Measurements from ENCODE around the gene BMP5. TPM values are rescaled to one million over a fixed set of nuclear protein-coding genes. Genes with fewer than 3 reads are reported as not detected.

Gene BMP5
- total and polyA plus RNA-seq, 9 donors = 0.01 TPM; not detected in 8

GRCh38 chr6:55826941-55827340, 48.4 kb downstream of the BMP5 start:
- WGBS, 3 donors = 89 to 92% (median 92%) methylated on average over 1 of the region's 1 CpG
- no peak overlapping the region for H3K27ac ChIP-seq
- TF ChIP-seq POLR2A (IDR thresholded peaks at IDR 0.05) = no peak
- TF ChIP-seq EP300 (IDR thresholded peaks at IDR 0.05) = no peak
- no peaks in the 10 kb centered on the region for H3K36me3 ChIP-seq
- intact Hi-C loops (cut with DNase I) = no loop called here
- no peaks in the 10 kb centered on the region for H3K9me3 ChIP-seq
- no peak for DNase-seq
- no peak overlapping the region for H3K4me3 ChIP-seq
- no peaks in the 10 kb centered on the region for H3K4me1 ChIP-seq (ENCODE audit: insufficient read depth)
- no peaks in the 10 kb centered on the region for H3K27me3 ChIP-seq

- Histone ChIP-seq H3K36me3 (no peaks in the 10 kb centered on the region), H3K4me1 (ENCODE audit: insufficient read depth) (no peaks in the 10 kb centered on the region), H3K9me3 (no peaks in the 10 kb centered on the region), H3K27me3 (no peaks in the 10 kb centered on the region), H3K4me3 (no peak overlapping the region), H3K27ac (no peak overlapping the region)
- intact Hi-C loops (cut with DNase I) = no loop called here
- TF ChIP-seq EP300 (IDR thresholded peaks at IDR 0.05) (no peak), CTCF (IDR thresholded peaks at IDR 0.05) (no peak), POLR2A (IDR thresholded peaks at IDR 0.05) (no peak)
- DNase-seq = no peak
These were observed 49.9 kb downstream of the BMP5 start for GRCh38 chr6:55825402-55826051.

DNA sequence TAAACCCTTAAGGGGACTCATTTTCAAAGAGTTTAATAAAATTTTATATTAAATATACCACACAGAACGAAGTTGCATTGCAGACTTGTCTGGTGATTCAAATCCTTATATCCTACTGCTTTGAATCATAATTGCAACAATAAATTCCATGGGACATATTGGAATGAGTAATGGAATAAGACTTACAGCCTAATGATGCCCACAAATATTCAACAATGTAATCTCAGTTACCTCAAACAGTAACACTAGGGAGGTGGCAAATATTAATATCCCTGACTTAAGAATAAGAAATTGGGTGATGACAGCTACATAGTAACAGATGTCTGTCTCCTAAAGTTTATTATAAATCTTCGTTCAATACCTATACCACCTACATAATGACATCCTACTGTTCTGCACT, 52.6 kb downstream of the BMP5 start:
- TF ChIP-seq POLR2A (IDR thresholded peaks at IDR 0.05) (no peak), EP300 (IDR thresholded peaks at IDR 0.05) (no peak), CTCF (IDR thresholded peaks at IDR 0.05) (no peak)
- no peaks in the 10 kb centered on the region for H3K9me3 ChIP-seq
- H3K4me1 ChIP-seq (ENCODE audit: insufficient read depth) = no peaks in the 10 kb centered on the region
- H3K27me3 ChIP-seq = no peaks in the 10 kb centered on the region
- DNase-seq = no peak
- 84 to 94% (median 88%) methylated on average over 2 of the region's 2 CpGs for WGBS, 3 donors
- H3K27ac ChIP-seq = no peak overlapping the region
- no peaks in the 10 kb centered on the region for H3K36me3 ChIP-seq
- intact Hi-C loops (cut with DNase I) = no loop called here
- H3K4me3 ChIP-seq = no peak overlapping the region

GRCh38 chr6:55822005-55822404, 53.4 kb downstream of the BMP5 start:
- Histone ChIP-seq H3K4me3 (no peak overlapping the region), H3K36me3 (no peaks in the 10 kb centered on the region), H3K27ac (no peak overlapping the region), H3K4me1 (ENCODE audit: insufficient read depth) (no peaks in the 10 kb centered on the region), H3K27me3 (no peaks in the 10 kb centered on the region), H3K9me3 (no peaks in the 10 kb centered on the region)
- intact Hi-C loops (cut with DNase I) = no loop called here
- 35 to 84% (median 54%) methylated on average over 2 of the region's 2 CpGs for WGBS, 3 donors
- DNase-seq = no peak
- no peak for TF ChIP-seq EP300 (IDR thresholded peaks at IDR 0.05)
- no peak for TF ChIP-seq CTCF (IDR thresholded peaks at IDR 0.05)
- no peak for TF ChIP-seq POLR2A (IDR thresholded peaks at IDR 0.05)

- Histone ChIP-seq H3K27me3 (no peaks in the 10 kb centered on the region), H3K27ac (no peak overlapping the region), H3K4me1 (ENCODE audit: insufficient read depth) (no peaks in the 10 kb centered on the region), H3K36me3 (no peaks in the 10 kb centered on the region), H3K9me3 (no peaks in the 10 kb centered on the region), H3K4me3 (no peak overlapping the region)
- WGBS, 3 donors = 68 to 86% (median 79%) methylated on average over 1 of the region's 1 CpG
- intact Hi-C loops (cut with DNase I) = no loop called here
- DNase-seq = no peak
- no peak for TF ChIP-seq CTCF (IDR thresholded peaks at IDR 0.05)
- TF ChIP-seq POLR2A (IDR thresholded peaks at IDR 0.05) = no peak
- TF ChIP-seq EP300 (IDR thresholded peaks at IDR 0.05) = no peak
These were observed 54.7 kb downstream of the BMP5 start for GRCh38 chr6:55820696-55821095.

Data from ovary (tissue), 9 donors.